AG08395 (cell line): ENCODE measurements around the gene PATL2.
"Not testable (repeated sequence)": the region's sequence is repeated elsewhere in the genome, so short reads cannot be mapped to it uniquely, and the experiment has no call there.

Experiments
- DNase-seq: peaks from one replicate; pipeline ENCODE4 v3.0.0; 2012; ENCODE audit warnings: mixed read lengths, low spot score

The PATL2 gene

GRCh38 chr15:44690245-44690644 lies 20.9 kb downstream of the PATL2 start:
- DNase-seq, result not testable (repeated sequence)

- DNase-seq, result not testable (repeated sequence)
Measured at GRCh38 chr15:44689318-44689717, 21.8 kb downstream of the PATL2 start.

GRCh38 chr15:44682809-44683682 lies 28.1 kb downstream of the PATL2 start:
- not testable (repeated sequence) for DNase-seq

GRCh38 chr15:44682211-44682610 lies 28.9 kb downstream of the PATL2 start:
- no peak for DNase-seq

- no peak for DNase-seq
Measured at GRCh38 chr15:44676676-44677075, 34.4 kb downstream of the PATL2 start.

GRCh38 chr15:44675911-44676310 lies 35.2 kb downstream of the PATL2 start:
- no peak for DNase-seq

- DNase-seq, result no peak
Measured at GRCh38 chr15:44673639-44674038, 37.5 kb downstream of the PATL2 start.

- DNase-seq, result no peak
Measured at GRCh38 chr15:44670087-44670950, 40.8 kb downstream of the PATL2 start.

- DNase-seq, result no peak
Measured at GRCh38 chr15:44668921-44669320, 42.2 kb downstream of the PATL2 start.

GRCh38 chr15:44667039-44667360 lies 44.1 kb downstream of the PATL2 start:
- no peak for DNase-seq

- no peak for DNase-seq
Measured at GRCh38 chr15:44666210-44667038, 44.7 kb downstream of the PATL2 start.

GRCh38 chr15:44663410-44664308 lies 47.5 kb downstream of the PATL2 start, which contains the start of gene SPG11:
Gene SPG11, minus strand, starts transcription at chr15:44663662. Its CDS starts 15 bp downstream, at chr15:44663647.
- DNase-seq, result peak; percentile 98

GRCh38 chr15:44662478-44663409 lies 48.4 kb downstream of the PATL2 start:
- DNase-seq, result peak; percentile 48

- DNase-seq, result no peak
Measured at GRCh38 chr15:44661576-44661975, 49.5 kb downstream of the PATL2 start.

GRCh38 chr15:44659056-44659455 lies 52.1 kb downstream of the PATL2 start:
- no peak for DNase-seq

GRCh38 chr15:44657378-44657777 lies 53.7 kb downstream of the PATL2 start:
- no peak for DNase-seq

- no peak for DNase-seq
Measured at GRCh38 chr15:44656913-44657312, 54.2 kb downstream of the PATL2 start.

- DNase-seq, result no peak
Measured at GRCh38 chr15:44656298-44656697, 54.8 kb downstream of the PATL2 start.

- DNase-seq, result peak; percentile 57
Measured at GRCh38 chr15:44654858-44655257, 56.3 kb downstream of the PATL2 start.

GRCh38 chr15:44647637-44648036 lies 63.5 kb downstream of the PATL2 start:
- no peak for DNase-seq
